ENCODE data around the gene OOSP1.
"Not testable (repeated sequence)": the region's sequence is repeated elsewhere in the genome, so short reads cannot be mapped to it uniquely, and the experiment has no call there.

Gene OOSP1

DNA sequence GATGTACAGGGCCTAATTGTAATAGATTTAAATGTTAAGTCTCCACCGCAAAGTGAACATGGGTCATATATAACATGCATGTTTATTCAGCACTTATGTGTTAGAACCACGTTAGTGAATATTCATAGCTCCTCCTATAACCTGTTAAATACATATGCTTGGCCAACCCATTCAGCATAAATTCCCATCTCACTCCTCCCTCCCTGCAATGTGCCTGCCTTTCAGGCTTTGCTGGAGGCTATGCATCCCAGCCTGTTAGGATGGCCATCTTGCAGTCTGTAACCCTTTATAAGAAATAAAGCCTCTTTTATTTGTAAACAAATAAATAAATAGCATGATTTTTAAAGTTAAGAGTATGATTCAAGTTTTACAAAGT is 23.9 kb downstream of the OOSP1 start:
- no peak for DNase-seq

DNA sequence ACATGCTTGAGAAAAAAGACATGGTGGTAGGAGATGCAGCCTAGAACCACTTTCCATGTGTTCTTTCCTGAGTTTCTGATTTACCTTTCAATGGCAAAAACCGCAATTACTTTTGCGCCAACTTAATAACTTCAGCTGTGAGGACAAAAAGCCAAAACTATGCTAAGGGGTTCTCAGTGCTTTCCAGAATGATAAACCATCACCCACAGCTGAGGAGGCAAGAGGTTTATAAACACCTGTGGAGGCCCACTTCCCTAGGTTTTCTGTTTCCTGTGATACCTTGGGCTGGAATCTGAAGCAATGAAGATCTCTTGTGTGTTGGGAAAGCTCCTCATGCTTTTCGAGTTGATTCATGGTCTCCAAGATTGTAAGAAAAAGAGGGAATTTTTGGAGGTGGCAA is 25.5 kb downstream of the OOSP1 start, which contains the start of gene OOSP4A:
Gene OOSP4A, plus strand, starts transcription at position 301 of the 400 bp plus-strand sequence. Its CDS starts 0 bp downstream, at position 301.
- no peak for DNase-seq

DNA sequence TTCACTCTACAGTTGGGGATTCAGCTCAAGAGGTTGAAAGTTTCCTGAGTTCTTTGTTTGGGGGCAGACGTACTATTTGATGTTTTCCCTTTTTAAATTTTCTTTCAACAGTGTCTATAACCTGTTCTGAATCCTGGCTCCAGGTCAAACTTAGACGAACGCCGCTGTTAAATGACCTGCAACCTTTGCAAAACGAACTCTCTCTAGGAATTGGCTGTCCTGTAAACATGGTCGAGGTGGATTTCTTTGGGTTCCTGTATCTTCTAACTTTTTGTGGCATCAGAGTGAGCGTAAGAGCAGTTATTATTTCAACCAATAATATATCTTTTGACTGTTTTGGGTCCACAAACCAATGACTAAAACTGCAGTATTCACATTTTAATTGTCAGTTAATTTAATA is 27.2 kb downstream of the OOSP1 start:
- no peak for DNase-seq

DNA sequence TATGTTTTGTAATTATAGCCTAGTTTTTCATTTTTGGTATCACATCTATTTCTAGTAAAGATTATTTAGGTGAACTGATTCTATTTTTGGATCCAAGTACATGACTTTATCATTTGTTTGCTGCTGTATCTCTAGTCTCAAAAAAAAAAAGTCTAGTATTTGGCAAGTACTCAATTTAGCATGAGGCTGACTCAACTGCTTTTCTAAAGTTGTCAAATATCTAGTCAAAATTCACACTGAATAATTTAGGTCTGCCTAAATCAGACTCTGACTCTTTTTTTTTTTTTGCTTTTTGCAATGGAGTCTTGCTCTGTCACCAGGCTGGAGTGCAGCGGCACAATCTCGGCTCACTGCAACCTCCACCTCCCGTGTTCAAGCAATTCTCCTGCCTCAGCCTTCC is 28.0 kb downstream of the OOSP1 start:
- no peak for DNase-seq

DNA sequence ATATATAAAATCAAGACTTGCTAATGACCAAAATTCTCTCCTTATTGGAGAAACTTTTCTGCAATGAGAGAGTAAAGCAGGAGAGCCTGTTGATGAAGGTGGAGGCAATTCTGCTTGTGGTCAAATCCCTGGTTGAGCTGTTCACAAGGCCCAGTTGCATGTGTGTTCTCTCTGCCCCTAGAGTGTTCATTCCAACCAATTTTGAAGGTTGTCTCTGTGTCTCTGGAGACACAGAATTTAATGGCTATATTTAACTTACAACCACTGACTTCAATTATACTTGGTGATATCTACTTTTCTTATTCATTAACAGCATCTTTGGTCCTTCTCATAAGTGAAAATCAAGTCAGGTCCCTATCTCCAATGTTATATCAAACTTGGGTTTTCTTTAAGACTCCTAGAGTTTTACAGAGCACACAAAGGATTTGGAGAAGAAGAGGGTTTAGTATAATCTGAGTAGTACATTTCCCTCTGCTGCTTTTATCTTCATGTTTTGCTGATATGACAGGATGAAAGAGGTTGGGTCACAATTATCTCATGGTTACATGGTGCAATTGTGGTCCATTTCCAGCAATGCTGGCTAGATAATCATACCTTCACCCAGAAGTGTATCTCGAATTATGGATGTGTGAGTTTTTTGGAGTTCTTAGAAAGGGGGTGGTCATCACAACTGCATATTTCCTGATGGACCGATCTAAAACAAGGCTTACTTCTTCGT is 29.6 kb downstream of the OOSP1 start:
- no peak for DNase-seq

GRCh38 chr11:59968395-59968783 is 30.2 kb downstream of the OOSP1 start:
- DNase-seq: no peak

- no peak for DNase-seq
These were observed 34.9 kb downstream of the OOSP1 start for GRCh38 chr11:59973097-59973496.

DNA sequence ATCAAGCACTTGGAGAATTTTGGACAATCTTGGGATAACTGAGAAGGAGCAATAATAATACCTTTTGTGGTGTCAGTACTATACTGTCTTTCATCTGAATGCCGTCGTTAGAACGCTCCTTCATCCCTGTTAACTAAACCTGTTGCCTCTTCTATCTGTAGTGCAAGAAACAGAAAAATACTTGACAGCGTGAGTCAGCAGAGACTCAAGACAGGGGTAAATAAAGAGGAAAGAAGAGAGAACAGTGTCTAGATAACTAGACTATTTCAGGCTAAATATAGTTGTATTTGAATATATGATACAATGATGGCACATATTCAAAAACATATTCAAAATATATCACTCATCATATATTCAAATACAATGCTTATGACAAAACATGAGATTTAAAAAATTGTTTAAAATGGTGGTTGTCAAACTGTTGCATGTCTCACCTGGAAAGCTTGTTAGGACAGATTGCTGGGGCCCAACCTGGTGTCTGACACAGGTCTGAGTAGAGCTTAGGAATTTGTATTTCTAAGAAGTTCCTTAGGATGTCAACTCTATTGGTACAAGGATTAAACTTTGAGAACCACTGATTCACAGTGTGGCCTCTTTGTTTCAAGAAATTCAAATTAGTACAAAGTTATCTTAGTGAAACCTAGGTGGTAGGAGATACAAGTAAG is 43.0 kb downstream of the OOSP1 start:
- no peak for DNase-seq

DNA sequence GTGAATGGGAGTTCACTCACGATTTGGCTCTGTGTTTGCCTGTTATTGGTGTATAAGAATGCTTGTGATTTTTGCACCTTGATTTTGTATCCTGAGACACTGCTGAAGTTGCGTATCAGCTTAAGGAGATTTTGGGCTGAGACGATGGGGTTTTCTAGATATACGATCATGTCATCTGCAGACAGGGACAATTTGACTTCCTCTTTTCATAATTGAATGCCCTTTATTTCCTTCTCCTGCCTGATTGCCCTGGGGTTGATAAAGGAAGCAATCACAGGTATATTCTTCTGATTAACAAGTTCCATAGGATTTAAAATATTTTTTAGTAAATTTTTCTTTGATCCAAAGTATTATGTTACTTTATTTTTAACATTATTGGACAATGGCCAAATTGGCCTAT is 43.8 kb downstream of the OOSP1 start:
- not testable (repeated sequence) for DNase-seq

- DNase-seq: no peak
These were observed 45.0 kb downstream of the OOSP1 start for GRCh38 chr11:59983212-59983611.

- no peak for DNase-seq
These were observed 46.1 kb downstream of the OOSP1 start for GRCh38 chr11:59984368-59984767.

- no peak for DNase-seq
These were observed 52.2 kb downstream of the OOSP1 start for GRCh38 chr11:59990421-59990820.

DNA sequence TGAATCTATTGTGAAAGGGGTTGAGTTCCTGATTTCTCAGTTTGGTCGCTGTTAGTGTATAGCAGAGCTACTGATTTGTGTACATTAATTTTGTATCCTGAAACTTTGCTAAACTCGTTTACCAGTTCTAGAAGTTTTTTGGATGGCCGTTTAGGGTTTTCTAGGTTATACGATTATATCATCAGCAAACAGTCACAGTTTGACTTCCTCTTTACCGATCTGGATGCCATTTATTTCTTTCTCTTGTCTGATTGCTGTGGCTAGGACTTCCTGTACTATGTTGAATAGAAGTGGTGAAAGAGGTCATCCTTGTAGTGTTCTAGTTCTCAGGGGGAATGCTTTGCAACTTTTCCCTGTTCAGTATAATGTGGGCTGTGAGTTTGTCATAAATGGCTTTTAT is 54.2 kb downstream of the OOSP1 start:
- no peak for DNase-seq

GRCh38 chr11:59997800-59998199 is 59.6 kb downstream of the OOSP1 start:
- no peak for DNase-seq

GRCh38 chr11:59999691-60000090 is 61.5 kb downstream of the OOSP1 start:
- DNase-seq: no peak

GRCh38 chr11:60003729-60004128 is 65.5 kb downstream of the OOSP1 start:
- no peak for DNase-seq

DNA sequence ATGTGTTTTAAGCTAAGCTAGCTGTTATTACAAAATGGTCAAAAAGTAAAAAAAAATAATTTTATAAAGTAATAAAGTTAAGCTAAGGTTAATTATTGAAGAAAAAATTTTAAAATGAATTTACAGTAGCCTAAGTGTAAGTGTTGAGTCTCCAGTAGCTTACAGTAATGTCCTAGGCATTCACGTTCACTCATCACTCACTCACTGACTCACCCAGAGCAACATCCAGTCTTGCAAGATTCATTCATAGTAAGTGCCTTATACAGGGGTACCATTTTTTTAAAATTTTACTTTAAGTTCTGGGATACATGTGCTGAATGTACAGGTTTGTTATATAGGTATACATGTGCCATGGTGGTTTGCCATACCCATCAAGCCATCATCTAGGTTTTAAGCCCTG is 67.1 kb downstream of the OOSP1 start:
- no peak for DNase-seq

Measured in NCI-H1092 treated with DMSO at 0.1 percent for 48 hours (cell line).